Cortex of kidney (tissue), 1 donor: ENCODE results near the gene DAG1.

Experiments used
- DNase-seq: peaks from one replicate; lab custom pipeline; 2025; lab: John Stamatoyannopoulos, UW

The DAG1 gene

GRCh38 chr3:49518016-49518415 is 47.9 kb downstream of the DAG1 start:
- no peak for DNase-seq

DNA sequence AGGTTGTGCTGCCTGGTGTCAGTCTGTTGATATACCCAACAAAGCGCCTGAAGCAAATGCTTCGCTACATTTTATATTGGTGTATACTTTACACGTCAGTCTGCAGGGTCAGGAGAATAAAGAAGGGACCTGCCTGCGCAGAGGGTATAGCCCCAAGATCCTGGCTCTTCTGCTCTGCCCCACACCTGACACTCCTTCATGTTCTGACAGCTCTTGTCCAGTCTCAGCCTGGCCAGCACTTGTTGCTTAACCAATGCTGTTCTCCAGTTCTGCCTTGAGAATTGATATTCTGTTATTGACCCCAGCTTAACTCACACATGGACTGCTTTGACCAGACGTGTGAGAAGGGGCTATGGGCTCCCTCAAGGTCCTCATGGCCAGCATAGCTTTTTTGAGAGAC is 48.4 kb downstream of the DAG1 start:
- DNase-seq, result no peak

GRCh38 chr3:49519296-49519695 is 49.2 kb downstream of the DAG1 start:
- DNase-seq, result no peak

DNA sequence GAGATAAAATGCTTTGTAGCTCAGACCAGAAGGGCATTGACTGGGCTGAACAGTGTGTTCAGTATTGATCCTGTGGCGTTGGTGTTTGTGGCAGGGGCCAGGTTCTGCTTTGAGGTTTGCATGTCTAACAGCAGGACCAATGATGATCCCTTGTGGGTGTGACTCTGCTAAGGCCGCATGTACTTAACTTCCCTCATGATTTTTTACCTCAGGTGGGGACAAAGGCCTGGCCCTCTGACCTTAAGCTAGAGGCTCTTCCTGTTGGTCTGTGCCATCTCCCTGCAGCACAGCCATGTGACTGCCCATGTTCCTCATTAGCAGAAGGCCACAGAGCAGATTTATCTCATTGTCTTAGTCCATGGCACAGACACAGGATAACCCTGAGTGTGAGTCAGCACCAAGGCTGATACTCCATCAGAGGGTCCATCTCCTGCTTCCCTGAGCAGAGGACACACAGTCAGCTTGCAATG is 49.9 kb downstream of the DAG1 start:
- DNase-seq, result no peak

GRCh38 chr3:49523756-49524747 is 54.0 kb downstream of the DAG1 start:
- no peak for DNase-seq

- DNase-seq, result no peak
Observed at GRCh38 chr3:49529567-49529966, 59.5 kb downstream of the DAG1 start.

DNA sequence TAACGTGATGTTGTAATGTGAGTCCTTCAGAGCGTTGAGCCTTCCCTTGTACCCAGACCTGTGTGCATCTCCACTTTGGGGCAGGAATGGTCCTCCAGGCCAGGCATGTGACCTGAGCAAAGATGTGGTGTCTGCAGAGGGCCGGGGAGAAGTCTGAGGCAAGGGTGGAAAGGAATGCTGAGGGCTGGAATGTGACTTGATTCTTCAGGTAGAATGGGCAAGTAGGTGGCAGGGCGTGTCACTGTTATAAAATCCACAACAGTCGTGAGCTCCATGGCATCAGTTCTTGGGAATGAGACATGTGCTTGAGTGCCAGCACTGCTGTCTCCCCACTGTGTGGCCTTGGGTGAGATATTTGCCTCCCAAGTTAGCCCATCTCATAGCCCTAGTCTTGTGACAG is 60.2 kb downstream of the DAG1 start:
- no peak for DNase-seq

- no peak for DNase-seq
Observed at GRCh38 chr3:49530701-49531100, 60.6 kb downstream of the DAG1 start.

DNA sequence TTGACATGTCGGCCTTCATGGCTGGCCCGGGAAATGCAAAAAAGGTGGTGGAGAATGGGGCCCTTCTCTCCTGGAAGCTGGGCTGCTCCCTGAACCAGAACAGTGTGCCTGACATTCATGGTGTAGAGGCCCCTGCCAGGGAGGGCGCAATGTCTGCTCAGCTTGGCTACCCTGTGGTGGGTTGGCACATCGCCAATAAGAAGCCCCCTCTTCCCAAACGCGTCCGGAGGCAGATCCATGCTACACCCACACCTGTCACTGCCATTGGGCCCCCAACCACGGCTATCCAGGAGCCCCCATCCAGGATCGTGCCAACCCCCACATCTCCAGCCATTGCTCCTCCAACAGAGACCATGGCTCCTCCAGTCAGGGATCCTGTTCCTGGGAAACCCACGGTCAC is 61.2 kb downstream of the DAG1 start:
- no peak for DNase-seq

- DNase-seq, result no peak
Observed at GRCh38 chr3:49531715-49532114, 61.6 kb downstream of the DAG1 start.

DNA sequence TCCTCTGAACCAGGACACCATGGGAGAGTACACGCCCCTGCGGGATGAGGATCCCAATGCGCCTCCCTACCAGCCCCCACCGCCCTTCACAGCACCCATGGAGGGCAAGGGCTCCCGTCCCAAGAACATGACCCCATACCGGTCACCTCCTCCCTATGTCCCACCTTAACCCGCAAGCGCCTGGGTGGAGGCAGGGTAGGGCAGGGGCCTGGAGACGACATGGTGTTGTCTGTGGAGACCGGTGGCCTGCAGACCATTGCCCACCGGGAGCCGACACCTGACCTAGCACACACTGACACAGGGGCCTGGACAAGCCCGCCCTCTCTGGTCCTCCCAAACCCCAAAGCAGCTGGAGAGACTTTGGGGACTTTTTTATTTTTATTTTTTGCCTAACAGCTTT is 63.0 kb downstream of the DAG1 start:
- no peak for DNase-seq

DNA sequence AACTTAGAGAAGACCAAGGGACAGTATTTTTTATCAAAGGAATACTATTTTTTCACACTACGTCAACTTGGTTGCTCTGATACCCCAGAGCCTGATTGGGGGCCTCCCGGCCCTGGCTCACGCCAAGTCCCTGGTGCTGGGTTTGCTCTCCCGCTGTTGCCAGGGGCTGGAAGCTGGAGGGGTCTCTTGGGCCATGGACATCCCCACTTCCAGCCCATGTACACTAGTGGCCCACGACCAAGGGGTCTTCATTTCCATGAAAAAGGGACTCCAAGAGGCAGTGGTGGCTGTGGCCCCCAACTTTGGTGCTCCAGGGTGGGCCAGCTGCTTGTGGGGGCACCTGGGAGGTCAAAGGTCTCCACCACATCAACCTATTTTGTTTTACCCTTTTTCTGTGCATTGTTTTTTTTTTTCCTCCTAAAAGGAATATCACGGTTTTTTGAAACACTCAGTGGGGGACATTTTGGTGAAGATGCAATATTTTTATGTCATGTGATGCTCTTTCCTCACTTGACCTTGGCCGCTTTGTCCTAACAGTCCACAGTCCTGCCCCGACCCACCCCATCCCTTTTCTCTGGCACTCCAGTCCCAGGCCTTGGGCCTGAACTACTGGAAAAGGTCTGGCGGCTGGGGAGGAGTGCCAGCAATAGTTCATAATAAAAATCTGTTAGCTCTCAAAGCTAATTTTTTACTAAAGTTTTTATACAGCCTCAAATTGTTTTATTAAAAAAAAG is 63.9 kb downstream of the DAG1 start:
- DNase-seq, result no peak

DNA sequence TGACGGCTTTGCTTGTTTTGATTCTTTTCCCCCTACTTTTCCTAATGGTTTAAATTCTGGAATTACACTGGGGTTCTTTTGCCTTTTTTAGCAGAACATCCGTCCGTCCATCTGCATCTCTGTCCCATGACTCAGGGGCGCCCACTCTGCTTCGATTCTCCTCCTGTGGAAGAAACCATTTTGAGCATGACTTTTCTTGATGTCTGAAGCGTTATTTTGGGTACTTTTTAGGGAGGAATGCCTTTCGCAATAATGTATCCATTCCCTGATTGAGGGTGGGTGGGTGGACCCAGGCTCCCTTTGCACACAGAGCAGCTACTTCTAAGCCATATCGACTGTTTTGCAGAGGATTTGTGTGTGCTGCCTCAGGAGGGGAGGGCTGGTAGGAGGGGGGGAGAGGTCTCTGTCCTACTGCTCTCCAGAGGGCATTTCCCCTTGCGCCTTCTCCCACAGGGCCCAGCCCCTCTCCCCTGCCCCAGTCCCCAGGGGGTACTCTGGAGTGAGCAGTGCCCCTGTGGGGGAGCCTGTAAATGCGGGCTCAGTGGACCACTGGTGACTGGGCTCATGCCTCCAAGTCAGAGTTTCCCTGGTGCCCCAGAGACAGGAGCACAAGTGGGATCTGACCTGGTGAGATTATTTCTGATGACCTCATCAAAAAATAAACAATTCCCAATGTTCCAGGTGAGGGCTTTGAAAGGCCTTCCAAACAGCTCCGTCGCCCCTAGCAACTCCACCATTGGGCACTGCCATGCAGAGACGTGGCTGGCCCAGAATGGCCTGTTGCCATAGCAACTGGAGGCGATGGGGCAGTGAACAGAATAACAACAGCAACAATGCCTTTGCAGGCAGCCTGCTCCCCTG is 64.7 kb downstream of the DAG1 start:
- DNase-seq, result no peak

- no peak for DNase-seq
Observed at GRCh38 chr3:49535971-49536874, 66.2 kb downstream of the DAG1 start.

GRCh38 chr3:49536875-49537533 is 66.9 kb downstream of the DAG1 start:
- DNase-seq, result no peak

DNA sequence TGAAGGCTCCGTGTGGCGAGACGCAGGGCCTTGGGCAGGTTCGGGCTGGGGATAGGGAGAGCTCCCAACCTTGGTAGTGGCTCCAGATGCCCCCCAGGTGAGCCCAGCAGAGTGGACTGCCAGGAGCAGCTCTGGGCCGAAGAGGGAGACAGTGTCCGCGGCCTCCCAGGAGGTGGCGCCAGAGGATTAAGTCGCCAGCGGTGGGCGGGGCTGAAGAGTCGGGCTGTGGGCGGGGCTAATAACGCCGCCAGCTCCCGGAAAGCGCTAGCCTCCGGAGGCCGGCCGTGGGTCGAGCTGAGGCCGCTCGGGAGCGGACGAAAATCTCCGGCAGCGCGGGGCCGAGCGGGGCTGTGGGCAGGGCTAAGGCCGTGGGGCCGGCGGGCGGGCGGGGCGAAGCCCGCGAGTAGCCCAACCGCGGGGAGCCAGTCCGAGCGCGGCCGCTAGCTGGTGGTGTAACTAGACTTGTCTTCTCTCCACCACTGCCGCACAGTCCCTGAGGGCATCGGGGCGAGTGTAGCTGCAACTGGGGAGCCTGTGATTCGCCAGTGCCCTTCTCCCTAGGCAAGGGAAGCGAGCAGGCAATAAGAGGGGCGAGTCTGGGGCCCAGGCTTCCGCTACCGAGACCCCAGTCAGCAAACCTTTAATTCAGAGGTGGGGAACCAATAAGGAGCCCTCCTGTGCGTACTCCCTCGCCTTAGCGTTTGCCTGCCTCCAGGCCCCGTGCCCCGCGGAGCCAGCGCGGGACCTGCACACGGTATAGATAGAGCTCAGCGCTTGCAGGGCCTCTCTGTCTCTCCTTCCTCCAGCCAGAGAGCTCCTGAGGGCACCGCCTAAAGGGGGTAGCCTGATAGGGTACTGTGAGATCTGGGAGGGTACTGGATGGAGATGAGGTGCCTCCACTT is 69.8 kb downstream of the DAG1 start:
- DNase-seq, result peak; percentile 57

- DNase-seq, result no peak
Observed at GRCh38 chr3:49552087-49552486, 82.0 kb downstream of the DAG1 start.

- no peak for DNase-seq
Observed at GRCh38 chr3:49553324-49553691, 83.2 kb downstream of the DAG1 start.
